ENCODE results near the gene KCNMA1.

Gene KCNMA1

DNA sequence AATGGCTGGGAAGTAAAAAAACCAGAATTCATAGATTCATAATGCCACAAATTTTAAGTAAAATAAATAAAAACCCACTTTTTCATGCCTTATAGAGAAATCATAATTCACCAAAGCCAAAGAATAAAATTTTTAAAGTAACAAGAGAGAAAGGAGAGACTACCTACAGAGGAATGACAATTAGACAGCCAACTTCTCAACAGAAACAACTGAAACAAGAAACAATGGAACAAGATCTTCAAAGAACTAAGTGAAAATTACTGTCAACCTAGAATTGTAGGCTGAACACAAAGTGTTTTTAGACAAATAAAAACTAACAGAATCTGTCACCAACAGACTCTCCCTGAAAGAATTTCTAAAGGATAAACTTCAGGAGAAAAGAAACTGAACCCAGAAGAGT lies 15.6 kb upstream of the KCNMA1 start:
- Histone ChIP-seq H3K36me3 (ENCODE audit: control insufficient read depth, insufficient read depth, low read length) (no peaks in the 10 kb centered on the region), H3K27ac (ENCODE audit: low read depth, low read length) (no peak overlapping the region), H3K27me3 (ENCODE audit: control insufficient read depth, insufficient read depth, low read length) (no peaks in the 10 kb centered on the region), H3K4me3 (ENCODE audit: low read length) (no peak overlapping the region), H3K9ac (ENCODE audit: low read length) (no peak overlapping the region), H3K4me1 (ENCODE audit: control insufficient read depth, insufficient read depth, low read length) (no peaks in the 10 kb centered on the region)

- H3K4me1 ChIP-seq (ENCODE audit: control insufficient read depth, insufficient read depth, low read length), result no peaks in the 10 kb centered on the region
- no peak overlapping the region for H3K27ac ChIP-seq (ENCODE audit: low read depth, low read length)
- H3K27me3 ChIP-seq (ENCODE audit: control insufficient read depth, insufficient read depth, low read length), result no peaks in the 10 kb centered on the region
- H3K4me3 ChIP-seq (ENCODE audit: low read length), result no peak overlapping the region
- H3K9ac ChIP-seq (ENCODE audit: low read length), result no peak overlapping the region
- no peaks in the 10 kb centered on the region for H3K36me3 ChIP-seq (ENCODE audit: control insufficient read depth, insufficient read depth, low read length)
Measured at GRCh38 chr10:77649333-77650331, 12.0 kb upstream of the KCNMA1 start.

DNA sequence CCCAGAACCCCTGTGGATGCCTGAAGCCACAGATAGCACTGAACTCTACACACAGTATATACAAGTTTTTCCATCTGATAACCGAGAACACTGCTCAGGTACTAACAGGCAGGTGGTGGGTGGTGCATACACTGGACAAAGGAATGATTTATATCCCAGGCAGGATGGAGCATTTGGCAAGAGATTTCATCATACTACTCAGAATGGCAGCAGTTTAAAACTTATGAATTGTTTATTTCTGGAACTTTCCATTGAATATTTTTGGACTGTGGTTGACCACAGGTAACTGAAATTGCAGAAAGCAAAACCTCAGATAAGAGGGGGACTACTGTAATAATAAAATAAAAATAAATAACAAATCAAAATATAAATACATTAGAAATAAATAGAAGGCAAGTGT lies 10.9 kb upstream of the KCNMA1 start:
- H3K4me3 ChIP-seq (ENCODE audit: low read length), result no peak overlapping the region
- no peaks in the 10 kb centered on the region for H3K27me3 ChIP-seq (ENCODE audit: control insufficient read depth, insufficient read depth, low read length)
- no peak overlapping the region for H3K9ac ChIP-seq (ENCODE audit: low read length)
- H3K4me1 ChIP-seq (ENCODE audit: control insufficient read depth, insufficient read depth, low read length), result no peaks in the 10 kb centered on the region
- no peaks in the 10 kb centered on the region for H3K36me3 ChIP-seq (ENCODE audit: control insufficient read depth, insufficient read depth, low read length)
- no peak overlapping the region for H3K27ac ChIP-seq (ENCODE audit: low read depth, low read length)

- Histone ChIP-seq H3K27me3 (ENCODE audit: control insufficient read depth, insufficient read depth, low read length) (no peaks in the 10 kb centered on the region), H3K4me1 (ENCODE audit: control insufficient read depth, insufficient read depth, low read length) (no peaks in the 10 kb centered on the region), H3K9ac (ENCODE audit: low read length) (no peak overlapping the region), H3K27ac (ENCODE audit: low read depth, low read length) (no peak overlapping the region), H3K4me3 (ENCODE audit: low read length) (no peak overlapping the region), H3K36me3 (ENCODE audit: control insufficient read depth, insufficient read depth, low read length) (no peaks in the 10 kb centered on the region)
Measured at GRCh38 chr10:77647543-77648293, 10.1 kb upstream of the KCNMA1 start.

GRCh38 chr10:77644557-77645243 lies 7.1 kb upstream of the KCNMA1 start:
- peaks cover 7% of the 10 kb centered on the region for H3K4me1 ChIP-seq (ENCODE audit: control insufficient read depth, insufficient read depth, low read length)
- no peaks in the 10 kb centered on the region for H3K27me3 ChIP-seq (ENCODE audit: control insufficient read depth, insufficient read depth, low read length)
- H3K36me3 ChIP-seq (ENCODE audit: control insufficient read depth, insufficient read depth, low read length), result no peaks in the 10 kb centered on the region
- no peak overlapping the region for H3K27ac ChIP-seq (ENCODE audit: low read depth, low read length)
- H3K4me3 ChIP-seq (ENCODE audit: low read length), result no peak overlapping the region
- no peak overlapping the region for H3K9ac ChIP-seq (ENCODE audit: low read length)

GRCh38 chr10:77643795-77644468 lies 6.3 kb upstream of the KCNMA1 start:
- Histone ChIP-seq H3K27me3 (ENCODE audit: control insufficient read depth, insufficient read depth, low read length) (no peaks in the 10 kb centered on the region), H3K36me3 (ENCODE audit: control insufficient read depth, insufficient read depth, low read length) (no peaks in the 10 kb centered on the region), H3K4me1 (ENCODE audit: control insufficient read depth, insufficient read depth, low read length) (peaks cover 12% of the 10 kb centered on the region), H3K9ac (ENCODE audit: low read length) (no peak overlapping the region), H3K4me3 (ENCODE audit: low read length) (no peak overlapping the region), H3K27ac (ENCODE audit: low read depth, low read length) (no peak overlapping the region)

DNA sequence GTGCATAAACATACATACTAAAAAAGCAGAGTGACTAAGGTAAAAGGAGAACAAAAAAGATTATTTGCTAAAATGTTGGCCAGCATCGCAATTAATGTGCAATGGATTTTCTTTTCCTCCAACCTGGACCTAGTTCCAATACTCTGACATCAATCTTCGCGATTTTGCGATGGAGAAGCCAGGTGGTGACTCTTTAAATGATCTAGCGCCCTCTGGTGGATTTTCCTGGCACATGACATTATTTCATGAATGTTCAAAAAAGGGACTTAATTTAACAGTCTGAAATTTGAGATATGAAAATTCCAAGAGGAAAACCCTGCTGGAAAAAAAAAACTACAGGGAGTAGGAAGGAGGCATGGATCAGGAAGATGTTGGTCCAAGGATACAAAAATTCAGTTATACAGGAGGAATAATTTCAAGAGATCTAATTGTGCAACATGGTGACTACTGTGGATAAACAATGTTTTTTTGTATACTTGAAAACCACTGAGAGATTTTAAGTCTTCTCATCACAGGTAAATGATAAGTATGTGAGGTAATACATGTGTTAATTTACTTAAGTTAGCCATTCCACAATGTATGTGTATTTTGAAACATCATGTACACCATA lies 4.3 kb upstream of the KCNMA1 start:
- H3K4me1 ChIP-seq (ENCODE audit: control insufficient read depth, insufficient read depth, low read length), result peaks cover 16% of the 10 kb centered on the region
- H3K36me3 ChIP-seq (ENCODE audit: control insufficient read depth, insufficient read depth, low read length), result no peaks in the 10 kb centered on the region
- H3K27ac ChIP-seq (ENCODE audit: low read depth, low read length), result no peak overlapping the region
- peaks cover under 1% of the 10 kb centered on the region for H3K27me3 ChIP-seq (ENCODE audit: control insufficient read depth, insufficient read depth, low read length)
- no peak overlapping the region for H3K4me3 ChIP-seq (ENCODE audit: low read length)
- no peak overlapping the region for H3K9ac ChIP-seq (ENCODE audit: low read length)

- Histone ChIP-seq H3K27ac (ENCODE audit: low read depth, low read length) (no peak overlapping the region), H3K36me3 (ENCODE audit: control insufficient read depth, insufficient read depth, low read length) (no peaks in the 10 kb centered on the region), H3K4me3 (ENCODE audit: low read length) (no peak overlapping the region), H3K9ac (ENCODE audit: low read length) (no peak overlapping the region), H3K27me3 (ENCODE audit: control insufficient read depth, insufficient read depth, low read length) (peaks cover 3% of the 10 kb centered on the region), H3K4me1 (ENCODE audit: control insufficient read depth, insufficient read depth, low read length) (peaks cover 16% of the 10 kb centered on the region)
Measured at GRCh38 chr10:77641344-77641743, 3.7 kb upstream of the KCNMA1 start.

GRCh38 chr10:77640167-77640566 lies 2.6 kb upstream of the KCNMA1 start:
- Histone ChIP-seq H3K36me3 (ENCODE audit: control insufficient read depth, insufficient read depth, low read length) (no peaks in the 10 kb centered on the region), H3K27ac (ENCODE audit: low read depth, low read length) (no peak overlapping the region), H3K4me1 (ENCODE audit: control insufficient read depth, insufficient read depth, low read length) (peaks cover 16% of the 10 kb centered on the region), H3K9ac (ENCODE audit: low read length) (no peak overlapping the region), H3K4me3 (ENCODE audit: low read length) (no peak overlapping the region), H3K27me3 (ENCODE audit: control insufficient read depth, insufficient read depth, low read length) (peaks cover 3% of the 10 kb centered on the region)

- Histone ChIP-seq H3K27ac (ENCODE audit: low read depth, low read length) (no peak overlapping the region), H3K27me3 (ENCODE audit: control insufficient read depth, insufficient read depth, low read length) (peaks cover 3% of the 10 kb centered on the region), H3K36me3 (ENCODE audit: control insufficient read depth, insufficient read depth, low read length) (no peaks in the 10 kb centered on the region), H3K9ac (ENCODE audit: low read length) (no peak overlapping the region), H3K4me3 (ENCODE audit: low read length) (no peak overlapping the region), H3K4me1 (ENCODE audit: control insufficient read depth, insufficient read depth, low read length) (peaks cover 16% of the 10 kb centered on the region)
Measured at GRCh38 chr10:77639756-77640155, 2.1 kb upstream of the KCNMA1 start.

- Histone ChIP-seq H3K36me3 (ENCODE audit: control insufficient read depth, insufficient read depth, low read length) (no peaks in the 10 kb centered on the region), H3K4me3 (ENCODE audit: low read length) (peak overlapping the region; percentile 60), H3K4me1 (ENCODE audit: control insufficient read depth, insufficient read depth, low read length) (peaks cover 16% of the 10 kb centered on the region), H3K9ac (ENCODE audit: low read length) (no peak overlapping the region), H3K27me3 (ENCODE audit: control insufficient read depth, insufficient read depth, low read length) (peaks cover 3% of the 10 kb centered on the region), H3K27ac (ENCODE audit: low read depth, low read length) (peak overlapping the region; percentile 88)
Measured at GRCh38 chr10:77638321-77639101, 903 bp upstream of the KCNMA1 start.

Data from rectal smooth muscle tissue (tissue), 1 donor.